ENCODE data around the gene WWOX.

DNA sequence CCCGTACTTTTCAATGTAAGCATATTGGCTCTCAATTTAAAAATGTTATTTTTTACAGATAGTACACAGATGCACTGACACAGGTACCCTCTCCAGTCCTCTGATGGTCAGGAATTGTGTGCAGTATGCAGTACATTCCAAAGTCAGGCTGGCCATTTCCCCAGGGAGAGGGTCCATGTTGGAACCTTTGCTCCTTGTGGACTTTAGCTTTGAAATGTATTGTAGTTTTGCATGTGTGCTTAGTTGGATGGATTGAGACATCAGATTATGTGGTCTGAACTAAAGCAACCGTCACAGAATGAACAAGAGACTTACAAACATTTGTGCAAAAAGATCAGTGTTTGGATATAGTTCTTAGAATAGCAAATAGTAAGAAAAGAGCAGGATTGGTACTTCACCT lies 381.1 kb downstream of the WWOX start:
- TF ChIP-seq, protein P1, sequence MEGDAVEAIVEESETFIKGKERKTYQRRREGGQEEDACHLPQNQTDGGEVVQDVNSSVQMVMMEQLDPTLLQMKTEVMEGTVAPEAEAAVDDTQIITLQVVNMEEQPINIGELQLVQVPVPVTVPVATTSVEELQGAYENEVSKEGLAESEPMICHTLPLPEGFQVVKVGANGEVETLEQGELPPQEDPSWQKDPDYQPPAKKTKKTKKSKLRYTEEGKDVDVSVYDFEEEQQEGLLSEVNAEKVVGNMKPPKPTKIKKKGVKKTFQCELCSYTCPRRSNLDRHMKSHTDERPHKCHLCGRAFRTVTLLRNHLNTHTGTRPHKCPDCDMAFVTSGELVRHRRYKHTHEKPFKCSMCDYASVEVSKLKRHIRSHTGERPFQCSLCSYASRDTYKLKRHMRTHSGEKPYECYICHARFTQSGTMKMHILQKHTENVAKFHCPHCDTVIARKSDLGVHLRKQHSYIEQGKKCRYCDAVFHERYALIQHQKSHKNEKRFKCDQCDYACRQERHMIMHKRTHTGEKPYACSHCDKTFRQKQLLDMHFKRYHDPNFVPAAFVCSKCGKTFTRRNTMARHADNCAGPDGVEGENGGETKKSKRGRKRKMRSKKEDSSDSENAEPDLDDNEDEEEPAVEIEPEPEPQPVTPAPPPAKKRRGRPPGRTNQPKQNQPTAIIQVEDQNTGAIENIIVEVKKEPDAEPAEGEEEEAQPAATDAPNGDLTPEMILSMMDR (IDR thresholded peaks at IDR 0.05; ENCODE audit: control extremely low read depth in 1 of 3, insufficient read depth in 1 of 3, low read depth in 1 of 3, low read length in 3 of 3), result no peak
- no peak for TF ChIP-seq EZH2 (IDR thresholded peaks at IDR 0.05; ENCODE audit: low read depth, low read length, severe bottlenecking)
- TF ChIP-seq HDAC2 (IDR thresholded peaks at IDR 0.05; ENCODE audit: borderline replicate concordance in 1 of 2, low read depth in 2 of 2, low read length in 2 of 2), result no peak
- no peak for TF ChIP-seq MAFK (IDR thresholded peaks at IDR 0.05; ENCODE audit: low read depth, low read length)
- TF ChIP-seq SP4 (IDR thresholded peaks at IDR 0.05; ENCODE audit: low read length), result no peak
- no peak for TF ChIP-seq RAD21 (IDR thresholded peaks at IDR 0.05 in 1 of 2, conservative IDR thresholded peaks at IDR 0.05 in 1 of 2; ENCODE audit: low read depth in 2 of 2, low read length in 2 of 2)
- TF ChIP-seq JUN (IDR thresholded peaks at IDR 0.05; ENCODE audit: low read depth, low read length), result no peak
- no peak for TF ChIP-seq TAF7 (optimal IDR thresholded peaks at IDR 0.05; ENCODE audit: borderline replicate concordance, low read depth, low read length)
- no peak for TF ChIP-seq RXRA (IDR thresholded peaks at IDR 0.05; ENCODE audit: insufficient read depth, low read depth, low read length)
- no peak for TF ChIP-seq YY1 (IDR thresholded peaks at IDR 0.05; ENCODE audit: low read depth, low read length)
- TF ChIP-seq, protein P2, sequence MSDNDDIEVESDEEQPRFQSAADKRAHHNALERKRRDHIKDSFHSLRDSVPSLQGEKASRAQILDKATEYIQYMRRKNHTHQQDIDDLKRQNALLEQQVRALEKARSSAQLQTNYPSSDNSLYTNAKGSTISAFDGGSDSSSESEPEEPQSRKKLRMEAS (IDR thresholded peaks at IDR 0.05), result no peak
- no peak for TF ChIP-seq POLR2A (IDR thresholded peaks at IDR 0.05; ENCODE audit: control extremely low read depth in 1 of 2, low read depth in 2 of 2, low read length in 2 of 2)
- no peak for TF ChIP-seq SIN3A (conservative IDR thresholded peaks at IDR 0.05 in 1 of 2, IDR thresholded peaks at IDR 0.05 in 1 of 2; ENCODE audit: low read depth in 1 of 2, low read length in 2 of 2)
- no peak for TF ChIP-seq PHF8 (conservative IDR thresholded peaks at IDR 0.05; ENCODE audit: low read depth, low read length)

Measured in H1 (cell line).